PC-9 (cell line): Measurements from ENCODE around the gene TRIM45.

Experiments
- CTCF ChIP-seq: fragments of 200-600 bp; sonication (generic); conservative IDR thresholded peaks from 2 replicates; pipeline ENCODE4 v1.6.1; 2017; ENCODE audit warnings: mixed run types, antibody characterized with exemption, mild to moderate bottlenecking, moderate library complexity
- EZH2 ChIP-seq: fragments of 200-600 bp; sonication (generic); IDR thresholded peaks from 2 replicates; pipeline ENCODE4 v1.8.0; 2017; ENCODE audit warnings: antibody characterized with exemption, low read depth

GRCh38 chr1:117084231-117084630 lies 37.3 kb downstream of the TRIM45 start:
- TF ChIP-seq CTCF = no peak
- TF ChIP-seq EZH2 = no peak
